ENCODE results near the gene ACTR1A.

The ACTR1A gene

DNA sequence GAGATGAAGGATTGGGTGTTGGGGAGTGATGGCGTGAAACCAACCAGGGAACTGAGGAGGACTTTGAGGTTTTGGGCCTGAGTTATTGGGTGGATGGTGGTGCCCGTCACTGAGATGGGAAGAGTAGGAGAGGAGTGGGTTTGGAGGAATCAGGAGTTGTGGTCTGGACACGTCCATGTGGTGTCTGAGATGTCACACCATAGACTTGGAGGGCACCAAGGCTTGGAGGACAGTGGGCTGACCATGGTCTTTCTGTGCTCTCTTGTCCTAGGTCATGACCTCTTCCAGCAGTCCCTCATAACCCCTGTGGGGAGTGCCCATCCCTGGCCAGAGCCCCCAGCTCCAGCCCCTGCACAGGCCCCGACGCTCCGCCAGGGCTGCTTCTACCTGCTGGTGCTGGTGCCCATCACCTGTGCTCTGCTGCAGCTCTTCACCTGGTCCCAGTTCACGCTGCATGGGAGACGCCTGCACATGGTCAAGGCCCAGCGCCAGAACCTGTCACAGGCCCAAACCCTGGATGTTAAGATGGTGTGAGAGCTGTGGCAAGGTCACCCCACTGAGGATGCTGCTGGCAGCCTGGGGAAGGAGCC is 27.0 kb downstream of the ACTR1A start:
- H3K27me3 ChIP-seq (replicated peaks) = no peaks in the 10 kb centered on the region
- TF ChIP-seq, protein P1, sequence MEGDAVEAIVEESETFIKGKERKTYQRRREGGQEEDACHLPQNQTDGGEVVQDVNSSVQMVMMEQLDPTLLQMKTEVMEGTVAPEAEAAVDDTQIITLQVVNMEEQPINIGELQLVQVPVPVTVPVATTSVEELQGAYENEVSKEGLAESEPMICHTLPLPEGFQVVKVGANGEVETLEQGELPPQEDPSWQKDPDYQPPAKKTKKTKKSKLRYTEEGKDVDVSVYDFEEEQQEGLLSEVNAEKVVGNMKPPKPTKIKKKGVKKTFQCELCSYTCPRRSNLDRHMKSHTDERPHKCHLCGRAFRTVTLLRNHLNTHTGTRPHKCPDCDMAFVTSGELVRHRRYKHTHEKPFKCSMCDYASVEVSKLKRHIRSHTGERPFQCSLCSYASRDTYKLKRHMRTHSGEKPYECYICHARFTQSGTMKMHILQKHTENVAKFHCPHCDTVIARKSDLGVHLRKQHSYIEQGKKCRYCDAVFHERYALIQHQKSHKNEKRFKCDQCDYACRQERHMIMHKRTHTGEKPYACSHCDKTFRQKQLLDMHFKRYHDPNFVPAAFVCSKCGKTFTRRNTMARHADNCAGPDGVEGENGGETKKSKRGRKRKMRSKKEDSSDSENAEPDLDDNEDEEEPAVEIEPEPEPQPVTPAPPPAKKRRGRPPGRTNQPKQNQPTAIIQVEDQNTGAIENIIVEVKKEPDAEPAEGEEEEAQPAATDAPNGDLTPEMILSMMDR (IDR thresholded peaks at IDR 0.05; ENCODE audit: low read depth, low read length, missing control alignments) = no peak
- peaks cover 18% of the 10 kb centered on the region for H3K36me3 ChIP-seq (replicated peaks)
- DNase-seq = no peak
- H3K4me3 ChIP-seq (ENCODE audit: low read depth, low read length) = no peak overlapping the region
- H3K27ac ChIP-seq = no peak overlapping the region
- in situ Hi-C loops (cut with HindIII; ENCODE audit: low pct_ligation_motif_present, low sequenced_read_pairs) = no loop called here

DNA sequence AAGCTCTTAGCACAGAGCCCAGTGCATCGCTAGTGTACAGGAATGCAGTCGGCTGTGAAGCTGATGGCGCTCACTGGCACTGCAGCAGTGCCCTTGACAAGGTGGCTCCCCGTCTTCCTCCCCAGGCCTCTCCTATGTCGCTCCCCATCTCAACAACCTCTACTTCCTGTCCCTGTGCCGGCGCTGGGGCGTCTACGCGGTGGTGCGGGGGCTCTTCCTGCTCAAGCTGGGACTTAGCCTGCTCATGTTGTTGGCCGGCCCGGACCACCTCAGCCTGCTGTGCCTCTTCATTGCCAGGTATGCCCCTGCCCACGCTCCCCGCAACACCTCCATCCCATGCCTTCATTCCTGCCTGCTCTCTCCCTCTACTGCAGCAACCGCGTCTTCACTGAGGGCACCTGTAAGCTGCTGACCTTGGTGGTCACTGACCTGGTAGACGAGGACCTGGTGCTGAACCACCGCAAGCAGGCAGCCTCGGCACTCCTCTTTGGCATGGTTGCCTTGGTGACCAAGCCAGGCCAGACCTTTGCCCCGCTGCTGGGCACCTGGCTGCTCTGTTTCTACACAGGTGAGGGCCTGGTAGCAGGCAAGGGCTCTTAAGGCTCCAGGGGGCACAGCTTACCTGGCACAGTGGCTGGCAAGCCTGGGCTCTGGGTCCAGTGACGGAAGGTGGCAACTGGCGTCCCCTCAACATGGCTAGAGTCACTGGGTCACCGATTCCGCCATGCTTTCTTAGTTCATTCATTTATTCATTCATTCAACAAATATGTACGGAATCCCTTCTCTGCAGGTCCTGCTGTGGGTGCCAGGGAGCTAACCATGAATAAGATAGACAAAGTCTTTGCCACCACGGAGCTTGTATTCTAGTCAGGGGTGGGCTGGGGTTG is 28.8 kb downstream of the ACTR1A start:
- Histone ChIP-seq H3K27me3 (replicated peaks) (no peaks in the 10 kb centered on the region), H3K27ac (no peak overlapping the region), H3K36me3 (replicated peaks) (peaks cover 1% of the 10 kb centered on the region), H3K4me3 (ENCODE audit: low read depth, low read length) (no peak overlapping the region)
- DNase-seq = no peak
- in situ Hi-C loops (cut with HindIII; ENCODE audit: low pct_ligation_motif_present, low sequenced_read_pairs) = no loop called here
- TF ChIP-seq, protein P1 (IDR thresholded peaks at IDR 0.05; ENCODE audit: low read depth, low read length, missing control alignments) = no peak

DNA sequence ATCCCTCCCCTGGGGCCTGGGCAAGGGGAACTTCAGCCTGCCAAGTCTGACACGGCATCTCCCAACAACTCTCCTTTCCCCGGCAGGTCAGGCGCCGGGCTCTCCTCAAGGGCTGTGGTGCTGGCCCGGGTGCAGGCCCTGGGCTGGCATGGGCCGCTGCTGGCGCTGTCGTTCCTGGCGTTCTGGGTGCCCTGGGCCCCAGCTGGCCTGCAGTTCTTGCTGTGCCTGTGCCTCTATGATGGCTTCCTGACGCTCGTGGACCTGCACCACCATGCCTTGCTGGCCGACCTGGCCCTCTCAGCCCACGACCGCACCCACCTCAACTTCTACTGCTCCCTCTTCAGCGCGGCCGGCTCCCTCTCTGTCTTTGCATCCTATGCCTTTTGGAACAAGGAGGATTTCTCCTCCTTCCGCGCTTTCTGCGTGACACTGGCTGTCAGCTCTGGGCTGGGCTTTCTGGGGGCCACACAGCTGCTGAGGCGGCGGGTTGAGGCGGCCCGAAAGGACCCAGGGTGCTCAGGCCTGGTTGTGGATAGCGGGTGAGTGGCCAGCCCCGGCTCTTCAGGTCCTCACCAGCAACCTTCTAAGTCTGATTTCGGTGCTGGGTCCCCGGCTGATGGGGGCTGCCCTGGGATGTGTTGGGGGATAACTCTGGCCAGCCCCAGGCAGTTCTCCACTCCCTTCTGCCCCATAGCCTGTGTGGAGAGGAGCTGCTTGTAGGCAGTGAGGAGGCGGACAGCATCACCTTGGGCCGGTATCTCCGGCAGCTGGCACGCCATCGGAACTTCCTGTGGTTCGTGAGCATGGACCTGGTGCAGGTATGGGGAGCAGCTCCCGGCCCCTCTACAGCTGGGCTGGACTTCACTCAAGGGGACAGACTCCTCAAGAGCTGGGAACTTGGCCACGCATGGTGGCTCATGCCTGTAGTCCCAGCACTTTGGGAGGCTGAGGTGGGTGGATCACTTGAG is 31.6 kb downstream of the ACTR1A start:
- Histone ChIP-seq H3K4me3 (ENCODE audit: low read depth, low read length) (no peak overlapping the region), H3K27ac (no peak overlapping the region), H3K27me3 (replicated peaks) (no peaks in the 10 kb centered on the region), H3K36me3 (replicated peaks) (no peaks in the 10 kb centered on the region)
- DNase-seq = no peak
- TF ChIP-seq, protein P1 (IDR thresholded peaks at IDR 0.05; ENCODE audit: low read depth, low read length, missing control alignments) = no peak
- in situ Hi-C loops (cut with HindIII; ENCODE audit: low pct_ligation_motif_present, low sequenced_read_pairs) = no loop called here

DNA sequence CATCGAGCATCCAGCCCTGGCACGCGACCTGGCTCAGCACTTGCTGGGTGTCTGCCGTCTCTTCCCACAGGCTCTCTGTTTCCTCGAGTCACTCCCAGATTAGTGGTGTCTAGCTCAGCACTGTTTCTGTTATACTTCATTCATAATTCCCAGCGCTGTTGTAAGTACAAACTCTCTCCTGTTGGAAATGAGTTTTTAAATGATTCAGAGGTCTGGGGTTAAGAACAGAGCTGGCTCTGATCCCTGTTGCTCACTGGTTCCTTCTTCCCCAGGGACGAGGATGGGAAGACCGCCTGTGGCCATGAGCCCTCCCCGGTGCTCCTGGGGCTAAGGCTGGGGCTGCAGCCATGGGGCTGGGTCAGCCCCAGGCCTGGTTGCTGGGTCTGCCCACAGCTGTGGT is 33.8 kb downstream of the ACTR1A start:
- H3K4me3 ChIP-seq (ENCODE audit: low read depth, low read length) = no peak overlapping the region
- H3K36me3 ChIP-seq (replicated peaks) = no peaks in the 10 kb centered on the region
- DNase-seq = no peak
- in situ Hi-C loops (cut with HindIII; ENCODE audit: low pct_ligation_motif_present, low sequenced_read_pairs) = no loop called here
- no peaks in the 10 kb centered on the region for H3K27me3 ChIP-seq (replicated peaks)
- TF ChIP-seq, protein P1 (IDR thresholded peaks at IDR 0.05; ENCODE audit: low read depth, low read length, missing control alignments) = no peak
- H3K27ac ChIP-seq = no peak overlapping the region

DNA sequence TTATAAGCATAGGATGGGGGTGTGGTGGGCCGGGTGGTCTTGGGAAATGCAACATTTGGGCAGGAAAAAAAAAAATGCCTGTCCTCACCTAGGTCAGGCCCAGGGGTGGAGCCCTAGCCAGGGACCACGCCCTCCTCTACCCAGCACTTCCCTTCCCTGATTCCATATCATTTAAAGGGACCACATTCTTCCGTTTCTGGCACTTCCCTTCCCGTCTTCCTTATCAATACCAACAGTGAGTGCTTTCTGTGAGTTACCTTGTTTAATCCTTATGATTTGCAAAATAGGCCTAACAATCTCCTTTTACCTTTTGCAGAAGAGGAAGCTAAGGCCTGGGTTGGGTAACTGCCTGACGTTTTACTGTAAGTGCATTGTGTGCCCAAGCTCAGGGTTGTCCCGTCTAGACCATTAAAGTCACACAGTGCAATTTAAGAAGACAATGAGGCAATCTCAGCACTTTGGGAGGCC is 34.5 kb downstream of the ACTR1A start:
- TF ChIP-seq, protein P1 (IDR thresholded peaks at IDR 0.05; ENCODE audit: low read depth, low read length, missing control alignments) = no peak
- H3K36me3 ChIP-seq (replicated peaks) = no peaks in the 10 kb centered on the region
- in situ Hi-C loops (cut with HindIII; ENCODE audit: low pct_ligation_motif_present, low sequenced_read_pairs) = no loop called here
- H3K27ac ChIP-seq = no peak overlapping the region
- no peak overlapping the region for H3K4me3 ChIP-seq (ENCODE audit: low read depth, low read length)
- no peaks in the 10 kb centered on the region for H3K27me3 ChIP-seq (replicated peaks)
- no peak for DNase-seq

All from brain microvascular endothelial cell (primary cell).